GM20000 (cell line): ENCODE results near the gene EYA3.

Experiments used
- DNase-seq: peaks from one replicate; pipeline ENCODE4 v3.0.0; 2012; ENCODE audit warnings: low spot score
- TF ChIP-seq, protein P1 (sequence below): IDR thresholded peaks from 2 replicates; pipeline ENCODE4 v1.5.1; 2012; ENCODE audit warnings: mild to moderate bottlenecking, control low read depth; ENCODE audit errors: extremely low read depth, missing control alignments

Gene EYA3

DNA sequence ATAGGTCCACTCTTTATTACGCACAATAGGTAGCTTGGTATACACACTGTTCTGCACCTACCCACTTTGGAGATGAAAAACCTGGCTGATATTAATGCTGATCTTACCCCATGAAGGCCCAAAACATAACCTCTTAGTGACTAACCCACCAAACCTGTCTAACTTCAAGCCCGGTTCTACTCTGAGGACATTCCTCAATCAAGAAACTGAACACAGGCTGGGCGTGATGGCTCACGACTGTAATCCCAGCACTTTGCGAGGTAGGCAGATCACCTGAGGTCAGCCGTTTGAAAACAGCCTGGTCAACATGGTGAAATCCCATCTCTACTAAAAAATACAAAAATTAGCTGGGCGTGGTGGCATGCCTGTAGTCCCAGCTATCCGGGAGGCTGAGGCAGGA lies 50.5 kb downstream of the EYA3 start:
- no peak for DNase-seq

DNA sequence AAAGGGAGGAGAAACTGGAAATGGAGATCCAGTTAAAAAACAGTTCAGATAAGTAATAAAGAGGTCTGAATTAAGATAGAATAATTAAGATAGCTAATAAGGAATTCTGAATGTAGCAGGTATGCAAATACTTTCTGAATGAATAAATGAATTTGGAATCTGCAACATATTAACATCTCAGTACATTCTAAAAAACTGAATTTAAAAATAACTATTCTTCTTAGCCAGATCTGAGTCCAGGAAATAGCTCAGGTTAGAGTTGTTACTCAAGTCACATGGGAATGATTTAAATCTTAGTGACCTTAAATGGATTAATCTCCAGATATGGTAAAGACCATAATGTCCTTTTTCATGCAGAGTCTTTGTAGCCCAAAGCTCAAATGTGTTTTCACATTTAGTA lies 51.2 kb downstream of the EYA3 start:
- TF ChIP-seq, protein P1, sequence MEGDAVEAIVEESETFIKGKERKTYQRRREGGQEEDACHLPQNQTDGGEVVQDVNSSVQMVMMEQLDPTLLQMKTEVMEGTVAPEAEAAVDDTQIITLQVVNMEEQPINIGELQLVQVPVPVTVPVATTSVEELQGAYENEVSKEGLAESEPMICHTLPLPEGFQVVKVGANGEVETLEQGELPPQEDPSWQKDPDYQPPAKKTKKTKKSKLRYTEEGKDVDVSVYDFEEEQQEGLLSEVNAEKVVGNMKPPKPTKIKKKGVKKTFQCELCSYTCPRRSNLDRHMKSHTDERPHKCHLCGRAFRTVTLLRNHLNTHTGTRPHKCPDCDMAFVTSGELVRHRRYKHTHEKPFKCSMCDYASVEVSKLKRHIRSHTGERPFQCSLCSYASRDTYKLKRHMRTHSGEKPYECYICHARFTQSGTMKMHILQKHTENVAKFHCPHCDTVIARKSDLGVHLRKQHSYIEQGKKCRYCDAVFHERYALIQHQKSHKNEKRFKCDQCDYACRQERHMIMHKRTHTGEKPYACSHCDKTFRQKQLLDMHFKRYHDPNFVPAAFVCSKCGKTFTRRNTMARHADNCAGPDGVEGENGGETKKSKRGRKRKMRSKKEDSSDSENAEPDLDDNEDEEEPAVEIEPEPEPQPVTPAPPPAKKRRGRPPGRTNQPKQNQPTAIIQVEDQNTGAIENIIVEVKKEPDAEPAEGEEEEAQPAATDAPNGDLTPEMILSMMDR, result no peak
- DNase-seq, result no peak

More for the DNA sequence above, 50.5 kb downstream of the EYA3 start:
- TF ChIP-seq, protein P1, result no peak

DNA sequence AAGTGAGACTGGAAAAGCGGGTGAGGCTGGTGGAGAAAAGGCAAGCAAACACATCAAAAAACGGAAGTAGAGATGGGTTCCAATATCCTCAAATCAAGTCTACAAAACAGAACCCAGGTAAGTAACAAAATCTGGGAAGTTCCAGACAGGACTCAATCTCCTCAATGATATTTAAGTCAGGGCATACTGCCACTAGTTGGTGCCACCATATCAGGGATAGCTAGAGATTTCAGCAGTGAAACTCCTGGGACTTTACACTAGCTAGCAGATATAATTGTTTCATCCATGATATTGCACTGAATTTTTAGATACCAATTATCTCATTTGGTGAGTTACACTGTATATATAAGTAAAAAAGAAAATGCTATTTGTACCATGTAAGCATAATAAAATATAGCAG lies 52.0 kb downstream of the EYA3 start:
- TF ChIP-seq, protein P1, result no peak
- no peak for DNase-seq

DNA sequence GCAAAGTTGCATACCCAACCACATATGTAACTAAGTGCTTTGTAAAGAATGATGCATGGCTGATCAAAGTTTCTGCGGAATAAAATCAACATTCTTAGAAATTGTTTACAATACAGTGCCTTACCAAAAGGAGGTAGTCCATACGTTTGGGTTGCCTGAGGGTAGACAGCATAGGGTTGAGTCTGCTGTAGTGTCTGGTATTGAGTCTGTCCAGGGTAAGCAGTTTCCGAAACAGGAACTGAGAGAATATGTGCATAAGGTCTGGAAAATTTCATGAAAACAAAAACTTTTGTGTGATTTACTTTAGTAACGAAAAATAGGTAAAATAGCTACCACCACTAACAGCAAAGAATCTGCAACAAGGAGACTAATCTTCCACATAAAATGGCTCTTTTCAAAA lies 53.0 kb downstream of the EYA3 start:
- no peak for DNase-seq
- TF ChIP-seq, protein P1, result no peak

DNA sequence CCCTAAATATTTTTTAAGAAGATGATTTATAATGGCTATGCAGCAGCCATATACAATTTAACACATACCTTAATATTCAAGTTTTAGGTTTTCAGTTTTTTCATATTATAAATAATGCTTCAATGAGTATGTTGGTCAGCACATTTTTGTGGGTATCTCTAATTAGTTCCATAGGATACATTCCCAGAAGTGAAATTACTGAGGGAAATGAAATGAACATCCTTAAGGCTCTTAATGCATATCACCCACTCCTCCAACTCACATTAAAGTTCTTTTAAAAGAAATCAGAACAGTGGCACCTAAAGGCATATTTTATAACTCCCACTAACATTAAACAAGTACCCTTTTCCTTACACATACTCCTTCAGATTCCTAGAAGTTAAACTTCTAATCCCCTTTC lies 56.1 kb downstream of the EYA3 start:
- TF ChIP-seq, protein P1, result no peak

DNA sequence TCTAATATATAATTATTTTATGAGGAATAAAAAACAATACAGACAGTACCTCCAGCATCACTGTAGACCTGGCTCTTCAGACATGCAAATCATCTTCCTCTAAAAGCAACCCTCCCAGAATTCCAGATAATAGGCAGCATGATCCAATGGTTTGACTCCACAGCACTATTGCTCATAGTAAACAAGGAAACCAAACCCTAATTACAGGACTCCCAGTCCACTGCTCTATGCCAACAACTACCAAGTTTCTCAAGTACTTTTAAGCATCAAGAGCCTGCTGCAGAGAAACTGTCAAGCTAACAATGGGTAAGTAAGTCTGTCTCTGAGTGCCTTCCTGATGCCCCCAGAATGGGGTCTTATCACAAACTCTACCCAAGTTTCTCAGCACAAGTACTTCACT lies 57.2 kb downstream of the EYA3 start:
- TF ChIP-seq, protein P1, result no peak
- DNase-seq, result no peak

More for the DNA sequence above, 56.1 kb downstream of the EYA3 start:
- DNase-seq, result no peak

DNA sequence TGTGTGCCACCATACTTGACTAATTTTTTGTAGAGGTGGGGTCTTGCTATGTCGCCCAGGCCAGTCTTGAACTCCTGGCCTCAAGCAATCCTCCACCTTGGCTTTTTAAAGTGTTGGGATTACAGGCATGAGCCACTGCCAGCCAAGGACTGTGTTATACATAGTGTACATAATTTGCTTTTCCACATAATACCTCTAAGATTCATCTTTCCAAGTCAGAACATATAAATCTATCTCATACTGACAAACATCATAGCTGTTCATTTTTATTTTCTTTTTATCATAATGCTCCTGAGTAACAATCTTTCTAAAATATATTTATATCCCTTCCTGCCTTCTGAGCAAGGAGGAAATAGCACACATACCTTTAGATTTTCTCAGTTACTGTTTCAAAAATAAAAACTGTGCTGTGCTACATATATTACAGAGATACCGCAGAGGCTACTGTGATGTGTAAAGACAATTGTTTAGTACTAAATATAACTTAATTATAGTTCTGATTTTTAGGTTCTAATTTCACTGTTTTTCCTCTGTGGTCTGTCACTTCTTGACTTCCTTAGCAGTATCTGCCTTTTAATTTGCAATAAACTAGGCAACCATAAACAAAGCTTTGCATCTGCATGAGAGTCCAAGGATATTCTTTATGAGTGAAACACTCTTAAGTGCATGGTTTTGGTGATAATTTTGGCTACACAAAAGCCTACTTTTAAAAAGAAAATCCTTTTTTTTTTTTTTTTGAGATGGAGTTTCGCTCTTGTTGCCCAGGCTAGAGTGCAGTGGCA lies 59.3 kb downstream of the EYA3 start:
- DNase-seq, result peak; percentile 11
- TF ChIP-seq, protein P1, result no peak
